MM.1S (cell line): ENCODE data around the gene OVCH1.

Source experiments
- CTCF ChIP-seq: fragments of 300-600 bp; sonication (generic); IDR thresholded peaks from 2 replicates; pipeline ENCODE4 v1.5.1; 2016; ENCODE audit warnings: antibody characterized with exemption, low read length, mixed read lengths
- EZH2 ChIP-seq: fragments of 300-600 bp; sonication (generic); optimal IDR thresholded peaks from 2 replicates; pipeline ENCODE3; 2017; ENCODE audit warnings: low read depth, mild to moderate bottlenecking, antibody characterized with exemption, low read length, mixed read lengths
- EZH2phosphoT487 ChIP-seq: fragments of 300-600 bp; sonication (generic); IDR thresholded peaks from 2 replicates; pipeline ENCODE4 v1.6.1; 2018; ENCODE audit warnings: antibody characterized with exemption, low read length

GRCh38 chr12:29517264-29517663, 19.8 kb upstream of the OVCH1 start:
- TF ChIP-seq CTCF: no peak
- TF ChIP-seq EZH2: no peak
- no peak for TF ChIP-seq EZH2phosphoT487
